ENCODE results near the gene ALDH1L1. TPM values are rescaled to one million over a fixed set of nuclear protein-coding genes. Genes with fewer than 3 reads are reported as not detected.

ALDH1L1 gene
- total RNA-seq, 1 donor from 2014 or later, result 5.0 TPM

- H3K4me3 Mint-ChIP-seq, result no peak overlapping the region
- H3K4me1 Mint-ChIP-seq (ENCODE audit: unreplicated experiment), result peaks cover 4% of the 10 kb centered on the region
- DNase-seq (ENCODE audit: extremely low spot score, unreplicated experiment), result no peak
- TF ChIP-seq, protein P1, sequence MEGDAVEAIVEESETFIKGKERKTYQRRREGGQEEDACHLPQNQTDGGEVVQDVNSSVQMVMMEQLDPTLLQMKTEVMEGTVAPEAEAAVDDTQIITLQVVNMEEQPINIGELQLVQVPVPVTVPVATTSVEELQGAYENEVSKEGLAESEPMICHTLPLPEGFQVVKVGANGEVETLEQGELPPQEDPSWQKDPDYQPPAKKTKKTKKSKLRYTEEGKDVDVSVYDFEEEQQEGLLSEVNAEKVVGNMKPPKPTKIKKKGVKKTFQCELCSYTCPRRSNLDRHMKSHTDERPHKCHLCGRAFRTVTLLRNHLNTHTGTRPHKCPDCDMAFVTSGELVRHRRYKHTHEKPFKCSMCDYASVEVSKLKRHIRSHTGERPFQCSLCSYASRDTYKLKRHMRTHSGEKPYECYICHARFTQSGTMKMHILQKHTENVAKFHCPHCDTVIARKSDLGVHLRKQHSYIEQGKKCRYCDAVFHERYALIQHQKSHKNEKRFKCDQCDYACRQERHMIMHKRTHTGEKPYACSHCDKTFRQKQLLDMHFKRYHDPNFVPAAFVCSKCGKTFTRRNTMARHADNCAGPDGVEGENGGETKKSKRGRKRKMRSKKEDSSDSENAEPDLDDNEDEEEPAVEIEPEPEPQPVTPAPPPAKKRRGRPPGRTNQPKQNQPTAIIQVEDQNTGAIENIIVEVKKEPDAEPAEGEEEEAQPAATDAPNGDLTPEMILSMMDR (conservative IDR thresholded peaks at IDR 0.05), result no peak
- H3K9me3 Mint-ChIP-seq, result no peaks in the 10 kb centered on the region
- no peaks in the 10 kb centered on the region for H3K36me3 Mint-ChIP-seq
- H3K27ac Mint-ChIP-seq, result no peak overlapping the region
- peaks cover 3% of the 10 kb centered on the region for H3K27me3 Mint-ChIP-seq
Observed at GRCh38 chr3:126087552-126088175, 92.7 kb downstream of the ALDH1L1 start.

DNA sequence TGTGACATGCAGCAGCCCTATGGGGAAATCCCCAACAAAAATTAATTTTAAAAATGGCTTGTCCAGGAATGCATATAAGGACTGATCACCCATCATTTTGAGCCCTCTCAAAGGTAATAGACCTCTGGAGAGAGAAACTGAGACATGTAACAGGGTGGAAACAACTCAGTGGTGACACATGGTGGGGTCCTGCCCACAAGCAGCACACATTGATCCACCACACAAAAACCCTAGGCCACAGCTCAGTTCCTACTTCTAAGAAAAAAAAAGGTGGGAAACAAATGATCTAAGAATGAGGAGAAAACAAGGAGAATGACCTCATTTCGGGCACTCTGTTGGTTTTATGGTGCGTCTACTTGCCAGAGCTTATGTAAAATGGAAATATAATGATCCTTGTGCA lies 94.5 kb downstream of the ALDH1L1 start:
- Mint-ChIP-seq H3K27ac (no peak overlapping the region), H3K4me3 (peak overlapping the region; percentile 88), H3K27me3 (no peaks in the 10 kb centered on the region), H3K4me1 (ENCODE audit: unreplicated experiment) (peaks cover 4% of the 10 kb centered on the region), H3K9me3 (peaks cover 4% of the 10 kb centered on the region), H3K36me3 (peaks cover 4% of the 10 kb centered on the region)
- DNase-seq (ENCODE audit: extremely low spot score, unreplicated experiment), result no peak
- TF ChIP-seq, protein P1 (conservative IDR thresholded peaks at IDR 0.05), result no peak

DNA sequence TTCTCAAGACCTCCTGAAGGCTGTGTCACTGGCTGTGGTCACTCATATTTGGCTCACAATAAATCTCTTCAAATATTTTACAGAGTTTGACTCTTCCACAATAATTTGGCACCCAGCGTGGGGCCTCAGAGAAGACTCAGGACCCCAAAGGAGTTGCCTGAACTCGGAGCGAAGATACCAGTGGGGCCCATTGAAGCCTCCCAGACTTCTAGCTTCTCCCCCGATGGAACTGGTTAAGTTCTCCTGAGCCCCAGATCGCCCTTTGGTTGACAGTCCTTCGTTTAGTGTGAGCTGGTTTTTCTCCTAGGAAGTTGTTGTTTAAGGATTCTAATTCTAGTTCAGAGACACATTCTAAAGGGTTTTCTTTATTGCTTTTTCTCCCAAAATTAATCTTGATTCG lies 95.1 kb downstream of the ALDH1L1 start:
- TF ChIP-seq, protein P1 (conservative IDR thresholded peaks at IDR 0.05), result no peak
- peaks cover 4% of the 10 kb centered on the region for H3K4me1 Mint-ChIP-seq (ENCODE audit: unreplicated experiment)
- H3K4me3 Mint-ChIP-seq, result peak overlapping the region; percentile 88
- no peak for DNase-seq (ENCODE audit: extremely low spot score, unreplicated experiment)
- peak overlapping the region; percentile 77 for H3K27ac Mint-ChIP-seq
- peaks cover 4% of the 10 kb centered on the region for H3K36me3 Mint-ChIP-seq
- H3K9me3 Mint-ChIP-seq, result peaks cover 4% of the 10 kb centered on the region
- no peaks in the 10 kb centered on the region for H3K27me3 Mint-ChIP-seq

DNA sequence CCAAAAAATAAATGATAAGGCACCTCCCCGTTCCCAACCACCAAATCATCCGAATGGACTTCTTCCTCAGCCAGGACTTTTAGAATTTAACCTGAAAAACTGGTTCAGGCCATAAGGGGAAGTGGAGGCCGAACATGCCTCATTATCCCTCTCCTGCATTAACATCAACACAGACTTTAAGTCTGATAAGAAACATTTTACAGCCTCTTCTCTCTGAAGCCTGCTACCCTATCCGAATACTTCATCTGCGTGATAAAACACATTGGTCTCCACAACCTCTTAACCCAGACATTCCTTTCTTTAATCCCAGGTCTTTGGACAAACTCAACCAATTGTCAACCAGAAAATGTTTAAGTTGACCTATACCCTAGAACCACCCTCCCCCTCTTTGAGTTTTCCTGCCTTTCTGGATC lies 95.6 kb downstream of the ALDH1L1 start:
- TF ChIP-seq, protein P1 (conservative IDR thresholded peaks at IDR 0.05), result no peak
- H3K4me1 Mint-ChIP-seq (ENCODE audit: unreplicated experiment), result peaks cover 4% of the 10 kb centered on the region
- H3K36me3 Mint-ChIP-seq, result peaks cover 4% of the 10 kb centered on the region
- H3K27me3 Mint-ChIP-seq, result no peaks in the 10 kb centered on the region
- H3K9me3 Mint-ChIP-seq, result peaks cover 4% of the 10 kb centered on the region
- peak overlapping the region; percentile 77 for H3K27ac Mint-ChIP-seq
- no peak for DNase-seq (ENCODE audit: extremely low spot score, unreplicated experiment)
- peak overlapping the region; percentile 88 for H3K4me3 Mint-ChIP-seq

- peak; percentile 88 for DNase-seq (ENCODE audit: extremely low spot score, unreplicated experiment)
- peak within 1 kb of the TSS; percentile 77 for H3K27ac Mint-ChIP-seq
- peaks cover 4% of the 10 kb centered on the region for H3K4me1 Mint-ChIP-seq (ENCODE audit: unreplicated experiment)
- peaks cover 4% of the 10 kb centered on the region for H3K36me3 Mint-ChIP-seq
- TF ChIP-seq, protein P1 (conservative IDR thresholded peaks at IDR 0.05), result peak; percentile 46
- H3K4me3 Mint-ChIP-seq, result peak within 1 kb of the TSS; percentile 93
- H3K27me3 Mint-ChIP-seq, result no peaks in the 10 kb centered on the region
- H3K9me3 Mint-ChIP-seq, result peaks cover 4% of the 10 kb centered on the region
Observed at GRCh38 chr3:126083913-126084767, 96.2 kb downstream of the ALDH1L1 start, which contains the start of gene SLC41A3. TSS of gene SLC41A3 (minus strand) at chr3:126084124. CDS start at chr3:126068219, 15,905 bp downstream.

Data from type B pancreatic cell (in vitro differentiated cells).